OCI-LY7 (cell line): ENCODE results near the gene ODF4. TPM values are rescaled to one million over a fixed set of nuclear protein-coding genes. Genes with fewer than 3 reads are reported as not detected.

Experiments used
- BruUV-seq: library from RNA; stranded (reverse); fragments of 400-500 nt; replicated peaks from 2 replicates; lab custom pipeline; 2021; lab: Mats Ljungman, UMichigan
- CTCF ChIA-PET: fragments of 300-600 bp; sonication (Branson Sonifier 250); formaldehyde crosslinking; loops from one replicate; lab custom pipeline; 2022; ENCODE audit warnings: antibody characterized with exemption; ENCODE audit not compliant: unreplicated experiment; lab: Charles Lee
- POLR2A ChIA-PET: fragments of 300-600 bp; sonication (Branson Sonifier 250); formaldehyde crosslinking; loops from one replicate; lab custom pipeline; 2022; ENCODE audit warnings: antibody characterized with exemption; lab: Charles Lee
- DNase-seq: peaks from one replicate; pipeline ENCODE4 v3.0.0-alpha.2; 2015; ENCODE audit warnings: low spot score
- H2AFZ ChIP-seq: fragments of 200-600 bp; sonication (generic), shearing (Covaris generic); 2 replicates; pipeline ENCODE4 v1.6.1; 2014; ENCODE audit warnings: mild to moderate bottlenecking, antibody characterized with exemption, low read length, moderate library complexity
- H3K27ac ChIP-seq: fragments of 200-600 bp; sonication (generic); 2 replicates; pipeline ENCODE4 v1.5.1; 2014; ENCODE audit warnings: mixed run types, low read depth, mild to moderate bottlenecking, moderate library complexity, low read length, inconsistent platforms; ENCODE audit not compliant: poor library complexity, severe bottlenecking
- H3K36me3 ChIP-seq: fragments of 200-600 bp; sonication (generic); 2 replicates; pipeline ENCODE4 v1.6.1; 2014; ENCODE audit warnings: mild to moderate bottlenecking, antibody characterized with exemption, low read length, moderate library complexity, mixed read lengths; ENCODE audit not compliant: insufficient read depth
- H3K4me1 ChIP-seq: fragments of 200-600 bp; sonication (generic); 2 replicates; pipeline ENCODE4 v1.5.1; 2014; ENCODE audit warnings: mild to moderate bottlenecking, low read length; ENCODE audit not compliant: insufficient read depth, poor library complexity, severe bottlenecking
- H3K4me2 ChIP-seq: fragments of 200-600 bp; sonication (generic); 2 replicates; pipeline ENCODE4 v1.6.1; 2014; ENCODE audit warnings: mild to moderate bottlenecking, low read length
- H3K4me3 ChIP-seq: fragments of 200-600 bp; sonication (generic); 2 replicates; pipeline ENCODE4 v1.5.1; 2014; ENCODE audit warnings: mild to moderate bottlenecking, low read depth, low read length; ENCODE audit not compliant: poor library complexity, severe bottlenecking
- H3K79me2 ChIP-seq: fragments of 200-600 bp; sonication (generic); 2 replicates; pipeline ENCODE4 v1.6.1; 2016; ENCODE audit warnings: low read depth, mild to moderate bottlenecking, low read length, moderate library complexity, mixed read lengths; ENCODE audit not compliant: insufficient read depth
- H3K9me2 ChIP-seq: fragments of 200-600 bp; sonication (generic); 2 replicates; pipeline ENCODE4 v1.6.1; 2016; ENCODE audit warnings: mild to moderate bottlenecking, low read length, mixed read lengths; ENCODE audit not compliant: insufficient read depth
- H3K9me3 ChIP-seq: fragments of 200-600 bp; sonication (generic); 2 replicates; pipeline ENCODE4 v1.6.1; 2014; ENCODE audit warnings: mild to moderate bottlenecking, mixed run types, low read length, mixed read lengths
- H4K20me1 ChIP-seq: fragments of 200-600 bp; sonication (generic); 2 replicates; pipeline ENCODE4 v1.6.1; 2014; ENCODE audit warnings: mild to moderate bottlenecking, antibody characterized with exemption, low read length, moderate library complexity, mixed read lengths; ENCODE audit not compliant: insufficient read depth
- CTCF ChIP-seq: fragments of 200-600 bp; sonication (generic); conservative IDR thresholded peaks from 2 replicates; pipeline ENCODE4 v1.5.1; 2014; ENCODE audit warnings: mild to moderate bottlenecking, antibody characterized with exemption, low read length, moderate library complexity, mixed read lengths
- EZH2phosphoT487 ChIP-seq: fragments of 200-600 bp; sonication (generic); IDR thresholded peaks from 2 replicates; pipeline ENCODE4 v1.6.1; 2018; ENCODE audit warnings: low read depth, borderline replicate concordance, mild to moderate bottlenecking, mixed run types, antibody characterized with exemption, low read length, moderate library complexity, mixed read lengths
- intact Hi-C: fragments of 100-400 bp; cut with micrococcal nuclease; formaldehyde crosslinking; loops from one replicate; pipeline ENCODE4 v1.10.0; 2022; ENCODE audit not compliant: unreplicated experiment
- total RNA-seq, 2 experiments: library from RNA; depleted of rRNA in 1 of 2; stranded (reverse); fragments of >200 nt in 1 of 2; shearing (Covaris generic) in 1 of 2; gene quantifications; 2 replicates each; pipeline ENCODE4 v1.2.3, GENCODE V29; 2014 to 2022

ODF4 gene
- total RNA-seq, 2 experiments from 2014 or later = not detected

- intact Hi-C loops = loop anchor here (1.0 to 5.0 kb wide), 7 partner anchors 52 to 228 kb away; partner anchors contain the start of genes CTC1 and PFAS
- no peaks in the 10 kb centered on the region for H3K9me2 ChIP-seq
- H4K20me1 ChIP-seq = no peaks in the 10 kb centered on the region
- H3K4me3 ChIP-seq = no peak overlapping the region
- peak; percentile 94 for TF ChIP-seq CTCF
- no peak for TF ChIP-seq EZH2phosphoT487
- peaks cover 6% of the 10 kb centered on the region for H3K4me1 ChIP-seq
- no TSS peak for BruUV-seq
- DNase-seq = peak; percentile 87
- CTCF ChIA-PET = interaction anchor here (0.7 to 1.1 kb wide), 2 partner anchors 76 to 109 kb away, joined by 3 to 4 read pairs; partner anchors contain the start of gene KRABD2
- H3K27ac ChIP-seq = peak overlapping the region; percentile 4
- peak overlapping the region; percentile 49 for H3K4me2 ChIP-seq
- H3K36me3 ChIP-seq = no peaks in the 10 kb centered on the region
- peak overlapping the region; percentile 75 for H2AFZ ChIP-seq
- POLR2A ChIA-PET = interaction anchor here (0.5 to 1.1 kb wide), 3 partner anchors 29 to 182 kb away, joined by 3 to 5 read pairs (median 3); no protein-coding TSS in a partner anchor
- no peaks in the 10 kb centered on the region for H3K9me3 ChIP-seq
- H3K79me2 ChIP-seq = no peaks in the 10 kb centered on the region
Measured at GRCh38 chr17:8300627-8301242, 38.9 kb upstream of the ODF4 start.

GRCh38 chr17:8310601-8311123, 29.0 kb upstream of the ODF4 start:
- Histone ChIP-seq H3K4me1 (no peaks in the 10 kb centered on the region), H3K9me3 (no peaks in the 10 kb centered on the region), H3K9me2 (no peaks in the 10 kb centered on the region), H3K4me3 (no peak overlapping the region), H2AFZ (no peak overlapping the region), H4K20me1 (no peaks in the 10 kb centered on the region), H3K4me2 (no peak overlapping the region), H3K36me3 (no peaks in the 10 kb centered on the region), H3K27ac (no peak overlapping the region), H3K79me2 (no peaks in the 10 kb centered on the region)
- TF ChIP-seq CTCF (no peak), EZH2phosphoT487 (no peak)
- CTCF ChIA-PET = no interaction called here
- POLR2A ChIA-PET = no interaction called here
- no peak for DNase-seq
- intact Hi-C loops = loop anchor here (5.0 kb wide), 1 partner anchor 52 kb away; no protein-coding TSS in a partner anchor
- no TSS peak for BruUV-seq
